Mammary epithelial cell (primary cell): ENCODE results near the gene TRIL.

Experiments used
- CTCF ChIP-seq, 2 donors: IDR thresholded peaks in 1 of 2; conservative IDR thresholded peaks in 1 of 2; 2 replicates each; pipeline ENCODE4 v1.5.1; 2011 to 2012; ENCODE audit warnings: inconsistent platforms in 2 of 2, low read length in 2 of 2, mild to moderate bottlenecking in 2 of 2, control low read depth in 1 of 2, low read depth in 1 of 2; ENCODE audit not compliant: insufficient read depth in 1 of 2; ENCODE audit errors: extremely low read depth in 1 of 2
- EZH2 ChIP-seq: IDR thresholded peaks from 2 replicates; pipeline ENCODE4 v1.6.1; 2012; ENCODE audit warnings: low read length, inconsistent platforms, borderline replicate concordance

- TF ChIP-seq CTCF (conservative IDR thresholded peaks at IDR 0.05 in 1 of 2, IDR thresholded peaks at IDR 0.05 in 1 of 2; ENCODE audit: extremely low read depth in 1 of 2, insufficient read depth in 1 of 2, low read depth in 1 of 2, low read length in 2 of 2) (no peak), EZH2 (no peak)
These were observed 38.7 kb upstream of the TRIL start for GRCh38 chr7:28996836-28997235.
